Measurements from ENCODE around the gene ZSWIM3. TPM values are rescaled to one million over a fixed set of nuclear protein-coding genes. Genes with fewer than 3 reads are reported as not detected.

The ZSWIM3 gene
- total RNA-seq, 4 donors from 2014 or later, result 2.2 to 8.3 (median 5.7) TPM

- Histone ChIP-seq H3K4me3 (no peak overlapping the region), H3K27me3 (no peaks in the 10 kb centered on the region), H3K4me1 (peaks cover 8 to 27% (median 16%) of the 10 kb centered on the region in 4 donors), H3K9me3 (no peaks in the 10 kb centered on the region), H3K36me3 (no peaks in the 10 kb centered on the region), H3K27ac (no peak overlapping the region)
- intact Hi-C loops (cut with DNase I; ENCODE audit: low total_unique reads), result no loop called here
- no peak for DNase-seq
- TF ChIP-seq CTCF (IDR thresholded peaks at IDR 0.05) (no peak), POLR2A (IDR thresholded peaks at IDR 0.05) (no peak), EP300 (IDR thresholded peaks at IDR 0.05; ENCODE audit: low read depth) (no peak), POLR2AphosphoS5 (IDR thresholded peaks at IDR 0.05) (no peak)
- in situ Hi-C loops (cut with MboI; ENCODE audit: low pct_ligation_motif_present in 1 of 4, low pct_unique_long_range_greater_than_20kb in 1 of 4, low sequenced_read_pairs in 3 of 4), result no loop called here
- 98 to 100% methylated on average over 2 of the region's 2 CpGs for WGBS, 2 donors (ENCODE audit: low coverage in 1 of 2)
Measured at GRCh38 chr20:45908084-45908483, 50.7 kb downstream of the ZSWIM3 start.

DNA sequence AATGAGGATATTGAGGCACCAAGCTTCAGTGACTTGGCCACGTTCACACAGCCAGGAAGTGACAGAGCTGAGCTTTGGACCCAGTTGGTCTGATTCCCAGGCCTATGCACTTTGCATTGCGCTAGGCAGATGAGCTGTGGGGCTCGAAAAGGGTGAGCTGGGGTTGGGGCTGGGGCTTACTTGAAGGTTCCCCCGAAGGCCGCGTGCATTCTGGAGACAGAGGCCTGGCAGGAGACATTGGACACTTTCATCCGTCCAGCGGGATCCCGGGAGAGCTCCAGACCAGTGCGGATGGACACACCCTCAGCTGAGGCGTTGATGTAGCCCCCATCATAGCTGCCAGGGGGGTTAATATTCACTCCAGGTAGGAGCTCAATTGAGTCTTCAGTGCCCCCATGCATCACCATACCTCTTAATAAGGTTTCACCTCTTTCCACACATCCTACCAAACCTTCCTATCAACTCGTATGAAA lies 52.0 kb downstream of the ZSWIM3 start:
- 84 to 100% methylated on average over 1 to 11 of the region's 12 CpGs for WGBS, 2 donors (ENCODE audit: low coverage in 1 of 2)
- intact Hi-C loops (cut with DNase I; ENCODE audit: low total_unique reads) (no loop called here), in situ Hi-C loops (cut with MboI; ENCODE audit: low pct_ligation_motif_present in 1 of 4, low pct_unique_long_range_greater_than_20kb in 1 of 4, low sequenced_read_pairs in 3 of 4) (no loop called here)
- Histone ChIP-seq H3K4me3 (no peak overlapping the region), H3K36me3 (no peaks in the 10 kb centered on the region), H3K27ac (peak overlapping the region in 1 of 4 donors; percentile 88), H3K27me3 (no peaks in the 10 kb centered on the region), H3K9me3 (no peaks in the 10 kb centered on the region), H3K4me1 (peaks cover 8 to 34% (median 16%) of the 10 kb centered on the region in 4 donors)
- DNase-seq, result no peak
- no peak for TF ChIP-seq CTCF (IDR thresholded peaks at IDR 0.05)
- TF ChIP-seq POLR2A (IDR thresholded peaks at IDR 0.05), result no peak
- no peak for TF ChIP-seq POLR2AphosphoS5 (IDR thresholded peaks at IDR 0.05)
- no peak for TF ChIP-seq EP300 (IDR thresholded peaks at IDR 0.05; ENCODE audit: low read depth)

DNA sequence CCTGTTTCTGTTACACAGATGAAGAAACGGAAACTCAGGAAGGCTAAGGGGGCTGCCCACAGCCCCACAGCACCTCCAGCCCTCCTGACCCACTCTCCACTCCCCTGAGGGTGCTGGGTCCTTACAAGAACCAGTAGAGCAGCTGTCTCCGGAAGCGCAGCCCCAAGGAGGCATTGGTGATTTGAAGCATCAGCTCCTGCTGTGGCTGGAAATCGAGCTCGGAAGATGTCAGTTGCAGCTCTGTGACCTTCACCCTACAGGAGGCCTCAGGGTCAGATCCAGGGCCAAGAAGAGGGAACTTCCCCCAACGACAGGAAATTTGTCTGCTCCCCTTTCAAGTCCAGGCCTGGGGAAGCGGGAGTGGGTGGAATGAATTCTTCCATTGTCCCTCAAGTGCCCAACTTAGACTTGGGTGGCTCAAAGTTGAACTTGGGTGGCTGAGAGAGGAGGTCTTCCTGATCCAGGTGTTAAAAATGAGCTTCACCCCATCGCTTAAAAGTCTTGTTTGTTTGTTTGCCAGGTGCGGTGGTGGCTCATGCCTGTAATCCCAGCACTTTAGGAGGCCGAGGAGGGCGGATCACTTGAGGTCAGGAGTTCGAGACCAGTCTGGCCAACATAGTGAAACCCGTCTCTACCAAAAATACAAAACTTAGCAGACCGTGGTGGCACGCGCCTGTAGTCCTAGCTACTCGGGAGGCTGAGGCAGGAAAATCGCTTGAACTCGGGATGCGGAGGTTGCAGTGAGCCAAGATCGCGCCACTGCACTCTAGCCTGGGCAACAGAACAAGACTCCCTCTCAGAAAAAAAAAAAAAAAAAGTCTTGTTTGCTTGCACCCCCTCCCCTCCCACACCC lies 52.6 kb downstream of the ZSWIM3 start:
- peaks cover 8 to 40% (median 16%) of the 10 kb centered on the region in 4 donors for H3K4me1 ChIP-seq
- TF ChIP-seq CTCF (IDR thresholded peaks at IDR 0.05), result no peak
- no peaks in the 10 kb centered on the region for H3K27me3 ChIP-seq
- H3K27ac ChIP-seq, result peak overlapping the region; percentile 82 to 95 (median 89)
- WGBS, 2 donors (ENCODE audit: low coverage in 1 of 2), result 86 to 91% methylated on average over 13 to 22 of the region's 22 CpGs
- no peaks in the 10 kb centered on the region for H3K9me3 ChIP-seq
- H3K4me3 ChIP-seq, result peak overlapping the region in 1 of 4 donors; percentile 61
- no peaks in the 10 kb centered on the region for H3K36me3 ChIP-seq
- no peak for DNase-seq
- intact Hi-C loops (cut with DNase I; ENCODE audit: low total_unique reads), result no loop called here
- in situ Hi-C loops (cut with MboI; ENCODE audit: low pct_ligation_motif_present in 1 of 4, low pct_unique_long_range_greater_than_20kb in 1 of 4, low sequenced_read_pairs in 3 of 4), result no loop called here

DNA sequence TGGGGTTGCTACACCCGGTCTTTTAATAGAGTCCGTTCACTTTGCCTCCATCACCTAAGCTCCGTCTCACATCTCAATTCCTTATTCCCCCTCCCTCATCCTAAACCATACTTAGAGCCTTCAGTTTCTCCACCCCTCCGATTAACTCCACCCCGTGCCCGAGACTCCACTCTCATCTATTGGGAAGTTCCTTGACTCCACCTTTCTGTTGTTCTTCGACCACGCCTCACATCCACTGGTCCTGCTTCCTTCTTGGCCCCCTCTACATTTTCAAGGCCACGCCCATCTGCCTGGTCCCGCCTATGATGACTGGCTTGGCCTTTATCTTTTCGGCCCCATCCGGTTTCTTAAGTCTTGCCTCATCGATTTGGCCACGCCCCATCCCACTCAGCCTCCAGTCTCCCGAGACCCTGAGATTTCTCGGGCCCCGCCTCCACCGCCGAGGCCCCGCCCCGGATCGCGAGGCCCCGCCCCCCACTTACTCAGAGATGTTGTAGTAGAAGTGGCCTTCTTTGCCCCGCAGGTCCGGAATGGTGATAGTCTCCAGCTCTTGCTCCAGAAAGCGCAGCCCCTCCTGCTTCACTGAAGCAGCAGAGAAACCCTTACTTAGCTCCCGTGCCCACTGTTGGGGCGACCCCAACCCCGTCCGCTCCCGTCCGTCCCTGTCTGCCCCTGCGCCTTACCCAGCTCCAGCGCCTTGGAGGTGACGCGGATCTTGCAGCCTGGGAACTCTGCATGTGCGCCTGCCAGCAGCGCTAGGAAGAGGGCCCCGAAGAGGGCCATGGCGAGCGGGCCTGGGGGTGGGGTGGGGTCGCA lies 53.5 kb downstream of the ZSWIM3 start:
- H3K4me1 ChIP-seq, result peaks cover 8 to 44% (median 16%) of the 10 kb centered on the region in 4 donors
- H3K27me3 ChIP-seq, result no peaks in the 10 kb centered on the region
- WGBS, 2 donors (ENCODE audit: low coverage in 1 of 2), result 2 to 7% methylated on average over 14 to 39 of the region's 43 CpGs
- no peaks in the 10 kb centered on the region for H3K36me3 ChIP-seq
- peak overlapping the region; percentile 30 to 61 (median 44) for H3K4me3 ChIP-seq
- intact Hi-C loops (cut with DNase I; ENCODE audit: low total_unique reads) (no loop called here), in situ Hi-C loops (cut with MboI; ENCODE audit: low pct_ligation_motif_present in 1 of 4, low pct_unique_long_range_greater_than_20kb in 1 of 4, low sequenced_read_pairs in 3 of 4) (no loop called here)
- TF ChIP-seq POLR2AphosphoS5 (IDR thresholded peaks at IDR 0.05) (peak; percentile 85 to 92 (median 86)), POLR2A (IDR thresholded peaks at IDR 0.05) (peak; percentile 63), CTCF (IDR thresholded peaks at IDR 0.05) (no peak), EP300 (IDR thresholded peaks at IDR 0.05; ENCODE audit: low read depth) (no peak)
- DNase-seq, result peak; percentile 97
- no peaks in the 10 kb centered on the region for H3K9me3 ChIP-seq
- H3K27ac ChIP-seq, result peak overlapping the region; percentile 82 to 95 (median 89)
